GM23338 (cell line): Measurements from ENCODE around the gene ARID1B. TPM values are rescaled to one million over a fixed set of nuclear protein-coding genes. Genes with fewer than 3 reads are reported as not detected.
A peak's percentile ranks its signal among the peaks of the same experiment; 100 is the strongest.

Experiments
- ATAC-seq: fragments of 200-7000 bp; cut with Tn5 transposase; 3 replicates; pipeline ENCODE4 v1.9.1; 2020
- DNase-seq: peaks from one replicate; pipeline ENCODE4 v3.0.0-alpha.2; 2015; ENCODE audit warnings: low spot score
- H2AFZ ChIP-seq: fragments of 200-600 bp; sonication (generic); 2 replicates; pipeline ENCODE4 v1.8.0; 2016; ENCODE audit warnings: antibody characterized with exemption, mild to moderate bottlenecking, moderate library complexity
- H3F3A ChIP-seq: fragments of 200-600 bp; sonication (generic); replicated peaks from 2 replicates; pipeline ENCODE4 v1.8.0; 2017; ENCODE audit warnings: antibody characterized with exemption, mixed run types, low read depth
- H3K27ac ChIP-seq: fragments of 200-600 bp; sonication (generic); 2 replicates; pipeline ENCODE4 v1.6.1; 2016; ENCODE audit warnings: low read depth
- H3K27me3 ChIP-seq: fragments of 200-600 bp; sonication (generic); 2 replicates; pipeline ENCODE4 v1.8.0; 2016; ENCODE audit warnings: mild to moderate bottlenecking, mixed run types, moderate library complexity; ENCODE audit not compliant: insufficient read depth
- H3K36me3 ChIP-seq: fragments of 200-600 bp; sonication (generic); 2 replicates; pipeline ENCODE4 v1.8.0; 2016; ENCODE audit warnings: mild to moderate bottlenecking; ENCODE audit not compliant: insufficient read depth
- H3K4me1 ChIP-seq: fragments of 200-600 bp; sonication (generic); 2 replicates; pipeline ENCODE4 v1.8.0; 2016; ENCODE audit warnings: mild to moderate bottlenecking, moderate library complexity; ENCODE audit not compliant: insufficient read depth
- H3K4me2 ChIP-seq: fragments of 200-600 bp; sonication (generic); 2 replicates; pipeline ENCODE4 v1.7.1; 2017; ENCODE audit warnings: mixed run types
- H3K4me3 ChIP-seq: fragments of 200-600 bp; sonication (generic); 2 replicates; pipeline ENCODE4 v1.6.1; 2016; ENCODE audit warnings: mixed run types
- H3K79me2 ChIP-seq: fragments of 200-600 bp; sonication (generic); replicated peaks from 2 replicates; pipeline ENCODE4 v1.8.0; 2017; ENCODE audit warnings: mild to moderate bottlenecking; ENCODE audit not compliant: insufficient read depth
- H3K9me2 ChIP-seq: fragments of 200-600 bp; sonication (generic); 2 replicates; pipeline ENCODE4 v1.8.0; 2017; ENCODE audit not compliant: insufficient read depth
- H4K20me1 ChIP-seq: fragments of 200-600 bp; sonication (generic); replicated peaks from 2 replicates; pipeline ENCODE4 v1.8.0; 2017; ENCODE audit warnings: mild to moderate bottlenecking; ENCODE audit not compliant: insufficient read depth
- H3K27ac Mint-ChIP-seq: 2 replicates; pipeline ENCODE4 v1.8.0; 2020; ENCODE audit warnings: inconsistent platforms, mild to moderate bottlenecking, moderate library complexity, mixed read lengths
- H3K27me3 Mint-ChIP-seq: 3 replicates; pipeline ENCODE4 v1.8.0; 2022; ENCODE audit warnings: low read depth, mild to moderate bottlenecking, moderate library complexity, mixed read lengths, inconsistent platforms; ENCODE audit not compliant: insufficient read depth, poor library complexity
- H3K36me3 Mint-ChIP-seq: 3 replicates; pipeline ENCODE4 v1.8.0; 2021; ENCODE audit warnings: low read depth, mild to moderate bottlenecking, inconsistent platforms, moderate library complexity, mixed read lengths
- H3K4me1 Mint-ChIP-seq: 3 replicates; pipeline ENCODE4 v1.8.0; 2020; ENCODE audit warnings: mild to moderate bottlenecking, inconsistent platforms, mixed read lengths
- H3K4me3 Mint-ChIP-seq: 3 replicates; pipeline ENCODE4 v1.8.0; 2021; ENCODE audit warnings: moderate library complexity, mild to moderate bottlenecking, inconsistent platforms, mixed read lengths
- H3K9me3 Mint-ChIP-seq: 3 replicates; pipeline ENCODE4 v1.8.0; 2020; ENCODE audit warnings: moderate library complexity, mild to moderate bottlenecking, inconsistent platforms, mixed read lengths
- CTCF ChIP-seq, 2 experiments: fragments of 200-600 bp in 1 of 2; sonication (generic) in 1 of 2; conservative IDR thresholded peaks; 2 replicates each; pipeline versions ENCODE4 v1.5.1 to v1.6.1; 2016 to 2017; ENCODE audit warnings: antibody characterized with exemption in 2 of 2, low read depth in 2 of 2, mild to moderate bottlenecking in 2 of 2, moderate library complexity in 1 of 2
- EZH2 ChIP-seq: fragments of 200-600 bp; sonication (generic); IDR thresholded peaks from one replicate; pipeline ENCODE4 v1.8.0; 2017; ENCODE audit warnings: antibody characterized with exemption, mild to moderate bottlenecking, low read depth; ENCODE audit not compliant: unreplicated experiment
- EZH2phosphoT487 ChIP-seq: fragments of 200-600 bp; sonication (generic); IDR thresholded peaks from one replicate; pipeline ENCODE4 v1.8.1; 2018; ENCODE audit warnings: antibody characterized with exemption; ENCODE audit not compliant: unreplicated experiment
- JUNB ChIP-seq: IDR thresholded peaks from one replicate; pipeline ENCODE4 v1.6.1; 2016; ENCODE audit warnings: antibody characterized with exemption; ENCODE audit not compliant: unreplicated experiment
- NANOG ChIP-seq: IDR thresholded peaks from 2 replicates; pipeline ENCODE4 v1.6.1; 2016; ENCODE audit warnings: antibody characterized with exemption, borderline replicate concordance
- STAT1 ChIP-seq: IDR thresholded peaks from one replicate; pipeline ENCODE4 v1.6.1; 2016; ENCODE audit warnings: antibody characterized with exemption; ENCODE audit not compliant: unreplicated experiment
- polyA plus RNA-seq: library from polyadenylated mRNA; unstranded; fragments of >200 nt; fragmentation: Nextera tagmentation; extraction: Ambion mirVana; gene quantifications from 2 replicates; pipeline ENCODE4 v1.2.1, GENCODE V29; 2016
- total RNA-seq: library from RNA; depleted of rRNA; stranded (reverse); fragments of >200 nt; shearing (Covaris generic); gene quantifications from 2 replicates; pipeline ENCODE4 v1.2.3, GENCODE V29; 2014
- TF ChIP-seq, protein P1 (sequence below): IDR thresholded peaks from 2 replicates; pipeline ENCODE4 v1.6.1; 2016; ENCODE audit warnings: antibody characterized with exemption

ARID1B gene
- total and polyA plus RNA-seq, 2 experiments from 2014 or later: 59.3 to 72.2 TPM

- H3K27me3 ChIP-seq: no peaks in the 10 kb centered on the region
- Mint-ChIP-seq H3K36me3 (no peaks in the 10 kb centered on the region; the same call in 2 of the 3 replicates), H3K4me3 (no peak overlapping the region), H3K4me1 (peaks cover 35% of the 10 kb centered on the region), H3K27ac (no peak overlapping the region), H3K9me3 (no peaks in the 10 kb centered on the region), H3K27me3 (peaks cover 14% of the 10 kb centered on the region)
- H3K36me3 ChIP-seq: no peaks in the 10 kb centered on the region
- H3K4me3 ChIP-seq: no peak overlapping the region
- no peak overlapping the region for H3K4me2 ChIP-seq
- no peaks in the 10 kb centered on the region for H3K79me2 ChIP-seq
- H3F3A ChIP-seq: 0 out of 2 replicates have a peak, but pooled peaks cover 9% of the 10 kb centered on the region
- no peak for TF ChIP-seq JUNB
- TF ChIP-seq, protein P1, sequence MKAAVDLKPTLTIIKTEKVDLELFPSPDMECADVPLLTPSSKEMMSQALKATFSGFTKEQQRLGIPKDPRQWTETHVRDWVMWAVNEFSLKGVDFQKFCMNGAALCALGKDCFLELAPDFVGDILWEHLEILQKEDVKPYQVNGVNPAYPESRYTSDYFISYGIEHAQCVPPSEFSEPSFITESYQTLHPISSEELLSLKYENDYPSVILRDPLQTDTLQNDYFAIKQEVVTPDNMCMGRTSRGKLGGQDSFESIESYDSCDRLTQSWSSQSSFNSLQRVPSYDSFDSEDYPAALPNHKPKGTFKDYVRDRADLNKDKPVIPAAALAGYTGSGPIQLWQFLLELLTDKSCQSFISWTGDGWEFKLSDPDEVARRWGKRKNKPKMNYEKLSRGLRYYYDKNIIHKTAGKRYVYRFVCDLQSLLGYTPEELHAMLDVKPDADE: no peak
- no peak for TF ChIP-seq EZH2phosphoT487
- no peak for TF ChIP-seq NANOG
- no peak for TF ChIP-seq CTCF (conservative IDR thresholded peaks at IDR 0.05; ENCODE audit: low read depth in 2 of 2)
- DNase-seq: no peak
- H2AFZ ChIP-seq: no peak overlapping the region; the same call in 1 of the 2 replicates
- ATAC-seq: no peak
- H4K20me1 ChIP-seq: no peaks in the 10 kb centered on the region
- H3K4me1 ChIP-seq: no peaks in the 10 kb centered on the region
- no peak overlapping the region for H3K27ac ChIP-seq
- no peaks in the 10 kb centered on the region for H3K9me2 ChIP-seq
These were observed 446.3 kb downstream of the ARID1B start for GRCh38 chr6:157223511-157223910.

GRCh38 chr6:157224178-157224950 is 447.2 kb downstream of the ARID1B start:
- H2AFZ ChIP-seq: peak overlapping the region; percentile 85
- no peaks in the 10 kb centered on the region for H3K36me3 ChIP-seq
- Mint-ChIP-seq H3K4me1 (peaks cover 40% of the 10 kb centered on the region), H3K9me3 (no peaks in the 10 kb centered on the region), H3K27ac (no peak overlapping the region), H3K4me3 (no peak overlapping the region), H3K36me3 (no peaks in the 10 kb centered on the region; the same call in 2 of the 3 replicates), H3K27me3 (peaks cover 16% of the 10 kb centered on the region)
- H3K4me1 ChIP-seq: 0 out of 2 replicates have a peak, but pooled peaks cover 3% of the 10 kb centered on the region
- no peaks in the 10 kb centered on the region for H3K27me3 ChIP-seq
- ATAC-seq: no peak
- TF ChIP-seq STAT1 (no peak), EZH2 (no peak)
- H3K4me3 ChIP-seq: no peak overlapping the region
- H4K20me1 ChIP-seq: no peaks in the 10 kb centered on the region
- peaks cover 14% of the 10 kb centered on the region; the same call in 1 of the 2 replicates for H3F3A ChIP-seq
- H3K9me2 ChIP-seq: no peaks in the 10 kb centered on the region
- no peak overlapping the region for H3K27ac ChIP-seq
- no peaks in the 10 kb centered on the region for H3K79me2 ChIP-seq
- H3K4me2 ChIP-seq: no peak overlapping the region
- DNase-seq: no peak
